ENCODE measurements around the gene CCDC15.

The CCDC15 gene

GRCh38 chr11:125068368-125068767 lies 114.4 kb downstream of the CCDC15 start:
- no peak for TF ChIP-seq GLIS3 (CRISPR knock-in tag; IDR thresholded peaks at IDR 0.05)
- no peak for TF ChIP-seq TCF4 (CRISPR knock-in tag; IDR thresholded peaks at IDR 0.05; ENCODE audit: borderline replicate concordance)
- TF ChIP-seq CSRNP3 (CRISPR knock-in tag; IDR thresholded peaks at IDR 0.05): no peak
- no peak for TF ChIP-seq CREB5 (CRISPR knock-in tag; IDR thresholded peaks at IDR 0.05; ENCODE audit: low read depth)
- no peak for TF ChIP-seq ZC3H10 (CRISPR knock-in tag; IDR thresholded peaks at IDR 0.05)
- TF ChIP-seq RARB (CRISPR knock-in tag; IDR thresholded peaks at IDR 0.05): no peak
- no peak for TF ChIP-seq SNAI2 (CRISPR knock-in tag; IDR thresholded peaks at IDR 0.05)
- TF ChIP-seq ARNTL (CRISPR knock-in tag; IDR thresholded peaks at IDR 0.05; ENCODE audit: borderline replicate concordance, low read depth): no peak
- TF ChIP-seq PATZ1 (CRISPR knock-in tag; IDR thresholded peaks at IDR 0.05; ENCODE audit: borderline replicate concordance): no peak
- no peak for TF ChIP-seq OSR1 (CRISPR knock-in tag; IDR thresholded peaks at IDR 0.05)
- TF ChIP-seq BACH2 (CRISPR knock-in tag; IDR thresholded peaks at IDR 0.05; ENCODE audit: borderline replicate concordance): no peak
- no peak for TF ChIP-seq ISL1 (CRISPR knock-in tag; IDR thresholded peaks at IDR 0.05)
- no peak for TF ChIP-seq TSHZ2 (CRISPR knock-in tag; IDR thresholded peaks at IDR 0.05)
- no peak for TF ChIP-seq ZNF8 (CRISPR knock-in tag; IDR thresholded peaks at IDR 0.05)
- TF ChIP-seq TOX (CRISPR knock-in tag; IDR thresholded peaks at IDR 0.05; ENCODE audit: borderline replicate concordance): no peak
- no peak for TF ChIP-seq ESRRG (CRISPR knock-in tag; IDR thresholded peaks at IDR 0.05)
- no peak for TF ChIP-seq POU6F1 (CRISPR knock-in tag; IDR thresholded peaks at IDR 0.05; ENCODE audit: borderline replicate concordance, low read depth)
- no peak for TF ChIP-seq PPARA (CRISPR knock-in tag; IDR thresholded peaks at IDR 0.05; ENCODE audit: borderline replicate concordance)
- ATAC-seq: no peak

- TF ChIP-seq ZC3H10 (CRISPR knock-in tag; IDR thresholded peaks at IDR 0.05) (no peak), BACH2 (CRISPR knock-in tag; IDR thresholded peaks at IDR 0.05; ENCODE audit: borderline replicate concordance) (no peak), CSRNP3 (CRISPR knock-in tag; IDR thresholded peaks at IDR 0.05) (no peak), OSR1 (CRISPR knock-in tag; IDR thresholded peaks at IDR 0.05) (no peak), ISL1 (CRISPR knock-in tag; IDR thresholded peaks at IDR 0.05) (no peak), TCF4 (CRISPR knock-in tag; IDR thresholded peaks at IDR 0.05; ENCODE audit: borderline replicate concordance) (no peak), ZNF565 (CRISPR knock-in tag; conservative IDR thresholded peaks at IDR 0.05; ENCODE audit: low read depth) (no peak)
Observed at GRCh38 chr11:125069008-125069407, 115.0 kb downstream of the CCDC15 start.

GRCh38 chr11:125069796-125070195 lies 115.8 kb downstream of the CCDC15 start:
- no peak for ATAC-seq
- TF ChIP-seq POU6F1 (CRISPR knock-in tag; IDR thresholded peaks at IDR 0.05; ENCODE audit: borderline replicate concordance, low read depth) (no peak), ZNF8 (CRISPR knock-in tag; IDR thresholded peaks at IDR 0.05) (no peak), RARB (CRISPR knock-in tag; IDR thresholded peaks at IDR 0.05) (no peak), PPARA (CRISPR knock-in tag; IDR thresholded peaks at IDR 0.05; ENCODE audit: borderline replicate concordance) (no peak), ZFP30 (CRISPR knock-in tag; IDR thresholded peaks at IDR 0.05) (no peak), TCF4 (CRISPR knock-in tag; IDR thresholded peaks at IDR 0.05; ENCODE audit: borderline replicate concordance) (no peak), ARNTL (CRISPR knock-in tag; IDR thresholded peaks at IDR 0.05; ENCODE audit: borderline replicate concordance, low read depth) (no peak), ISL1 (CRISPR knock-in tag; IDR thresholded peaks at IDR 0.05) (no peak), ZFP3 (CRISPR knock-in tag; IDR thresholded peaks at IDR 0.05) (no peak), GLIS3 (CRISPR knock-in tag; IDR thresholded peaks at IDR 0.05) (no peak), CSRNP3 (CRISPR knock-in tag; IDR thresholded peaks at IDR 0.05) (no peak), OSR1 (CRISPR knock-in tag; IDR thresholded peaks at IDR 0.05) (no peak)

More at GRCh38 chr11:125069008-125069407, 115.0 kb downstream of the CCDC15 start:
- no peak for ATAC-seq

Measured in SK-N-SH treated with all-trans-retinoic acid at 6 μM for 48 hours (cell line).